HCT116 (cell line): ENCODE data around the gene UBAP2. TPM values are rescaled to one million over a fixed set of nuclear protein-coding genes. Genes with fewer than 3 reads are reported as not detected.
A peak's percentile ranks its signal among the peaks of the same experiment; 100 is the strongest.

Source experiments
- ATAC-seq: fragments of 200-7000 bp; cut with Tn5 transposase; 2 replicates; pipeline ENCODE4 v1.9.1; 2020; ENCODE audit warnings: mild to moderate bottlenecking, moderate library complexity
- BruUV-seq: library from RNA; stranded (reverse); fragments of 400-500 nt; replicated peaks from 2 replicates; lab custom pipeline; 2021; lab: Mats Ljungman, UMichigan
- CTCF ChIA-PET: fragments of 300-600 bp; sonication (Branson Sonifier 250); formaldehyde crosslinking; loops from one replicate; lab custom pipeline; 2021; ENCODE audit warnings: antibody characterized with exemption; lab: Charles Lee
- POLR2A ChIA-PET: fragments of 300-600, 350-600 bp; sonication (Branson Sonifier 250); formaldehyde crosslinking; loops from one replicate; lab custom pipeline; 2021; ENCODE audit warnings: antibody characterized with exemption; lab: Charles Lee
- RAD21 ChIA-PET, 2 experiments: fragments of 300-600 bp; sonication (Branson Sonifier 250); formaldehyde crosslinking; loops; one replicate each; lab custom pipeline; 2023; ENCODE audit warnings: low total read pairs in 2 of 2; ENCODE audit not compliant: uncharacterized antibody in 2 of 2, unreplicated experiment in 2 of 2, low non-redundant PET in 1 of 2; lab: Charles Lee
- DNase-seq: peaks from one replicate; pipeline ENCODE4 v3.0.0-alpha.2; 2010; ENCODE audit warnings: low read depth, low spot score
- H2AFZ ChIP-seq: fragments of 200-600 bp; shearing (Covaris generic), sonication (generic); 2 replicates; pipeline ENCODE4 v1.6.1; 2017; ENCODE audit warnings: low read depth, mixed run types, mixed read lengths, antibody characterized with exemption, low read length; ENCODE audit not compliant: poor library complexity, severe bottlenecking
- H3K27ac ChIP-seq: 2 replicates; pipeline ENCODE4 v1.5.1; 2012; ENCODE audit warnings: low read depth, low read length
- H3K27me3 ChIP-seq: fragments of 200-600 bp; sonication (generic); 2 replicates; pipeline ENCODE4 v1.6.1; 2016; ENCODE audit warnings: mixed run types, low read length, mixed read lengths; ENCODE audit not compliant: insufficient read depth
- H3K36me3 ChIP-seq, 2 experiments: fragments of 200-500 bp in 1 of 2; fragments of 200-600 bp in 1 of 2; sonication (Bioruptor generic) in 1 of 2; sonication (generic) in 1 of 2; 2 replicates each; pipeline versions ENCODE4 v1.5.1 to v1.6.1; 2014 to 2016; ENCODE audit warnings: low read length in 2 of 2, inconsistent platforms in 1 of 2, mixed read lengths in 1 of 2, mixed run types in 1 of 2; ENCODE audit not compliant: insufficient read depth in 2 of 2, control insufficient read depth in 1 of 2
- H3K4me1 ChIP-seq, 2 experiments: fragments of 200-600 bp in 1 of 2; sonication (generic) in 1 of 2; 2 replicates each; pipeline versions ENCODE4 v1.5.1 to v1.6.1; 2012 to 2017; ENCODE audit warnings: low read length in 2 of 2, inconsistent platforms in 1 of 2, mild to moderate bottlenecking in 1 of 2, mixed read lengths in 1 of 2, mixed run types in 1 of 2, moderate library complexity in 1 of 2; ENCODE audit not compliant: insufficient read depth in 2 of 2, control insufficient read depth in 1 of 2
- H3K4me2 ChIP-seq: fragments of 200-600 bp; sonication (generic); 2 replicates; pipeline ENCODE4 v1.6.1; 2017; ENCODE audit warnings: mixed run types, low read length, mixed read lengths
- H3K4me3 ChIP-seq, 2 experiments: fragments of 200-600 bp in 1 of 2; sonication (generic) in 1 of 2; replicated peaks in 1 of 2; 2 replicates each; pipeline ENCODE4 v1.5.1; 2011 to 2016; ENCODE audit warnings: low read length in 2 of 2, control low read depth in 1 of 2, low read depth in 1 of 2, mild to moderate bottlenecking in 1 of 2, mixed read lengths in 1 of 2, mixed run types in 1 of 2
- H3K79me2 ChIP-seq: fragments of 200-600 bp; sonication (generic); 2 replicates; pipeline ENCODE4 v1.6.1; 2017; ENCODE audit warnings: mild to moderate bottlenecking, mixed run types, low read length, moderate library complexity, mixed read lengths; ENCODE audit not compliant: insufficient read depth
- H3K9ac ChIP-seq: fragments of 200-600 bp; sonication (generic); 2 replicates; pipeline ENCODE4 v1.6.1; 2016; ENCODE audit warnings: low read length, mixed read lengths
- H3K9me2 ChIP-seq: fragments of 200-600 bp; sonication (generic), shearing (Covaris generic); 2 replicates; pipeline ENCODE4 v1.6.1; 2017; ENCODE audit warnings: mixed run types, mild to moderate bottlenecking, moderate library complexity; ENCODE audit not compliant: insufficient read depth
- H3K9me3 ChIP-seq, 2 experiments: fragments of 200-500 bp in 1 of 2; fragments of 200-600 bp in 1 of 2; sonication (Bioruptor generic) in 1 of 2; sonication (generic) in 1 of 2; 2 replicates each; pipeline ENCODE4 v1.6.1; 2014 to 2017; ENCODE audit warnings: low read length in 2 of 2, mixed read lengths in 2 of 2, inconsistent platforms in 1 of 2, low read depth in 1 of 2, mild to moderate bottlenecking in 1 of 2, mixed run types in 1 of 2, moderate library complexity in 1 of 2; ENCODE audit not compliant: control insufficient read depth in 1 of 2, insufficient read depth in 1 of 2
- H4K20me1 ChIP-seq: fragments of 200-600 bp; sonication (generic), shearing (Covaris generic); 2 replicates; pipeline ENCODE4 v1.6.1; 2017; ENCODE audit warnings: mixed run types, mild to moderate bottlenecking, moderate library complexity; ENCODE audit not compliant: insufficient read depth
- CBX3 ChIP-seq: IDR thresholded peaks from 2 replicates; pipeline ENCODE4 v1.6.1; 2012; ENCODE audit warnings: low read depth
- CEBPB ChIP-seq: IDR thresholded peaks from 2 replicates; pipeline ENCODE4 v1.6.1; 2012; ENCODE audit warnings: low read depth
- ELF1 ChIP-seq: IDR thresholded peaks from 2 replicates; pipeline ENCODE4 v1.6.1; 2012; ENCODE audit warnings: low read depth, borderline replicate concordance
- EZH2phosphoT487 ChIP-seq: fragments of 200-600 bp; IDR thresholded peaks from 2 replicates; pipeline ENCODE4 v1.6.1; 2018; ENCODE audit warnings: antibody characterized with exemption, borderline replicate concordance
- FOSL1 ChIP-seq: IDR thresholded peaks from 2 replicates; pipeline ENCODE4 v1.6.1; 2012; ENCODE audit warnings: low read depth
- POLR2A ChIP-seq: IDR thresholded peaks from 2 replicates; pipeline ENCODE4 v1.7.0; 2011; ENCODE audit warnings: borderline replicate concordance; ENCODE audit not compliant: insufficient read depth, insufficient read length; ENCODE audit errors: extremely low read depth
- POLR2AphosphoS5 ChIP-seq: IDR thresholded peaks from 2 replicates; pipeline ENCODE4 v1.6.1; 2011; ENCODE audit warnings: mild to moderate bottlenecking, low read depth, low read length, moderate library complexity
- RAD21 ChIP-seq: IDR thresholded peaks from 2 replicates; pipeline ENCODE4 v1.6.1; 2012; ENCODE audit warnings: low read depth, mild to moderate bottlenecking
- SIN3A ChIP-seq: IDR thresholded peaks from 2 replicates; pipeline ENCODE4 v1.6.1; 2012; ENCODE audit warnings: low read depth
- SP1 ChIP-seq: IDR thresholded peaks from 2 replicates; pipeline ENCODE4 v1.6.1; 2012; ENCODE audit warnings: low read depth
- TCF7L2 ChIP-seq: IDR thresholded peaks from 2 replicates; pipeline ENCODE4 v1.7.0; 2011; ENCODE audit warnings: borderline replicate concordance, inconsistent platforms; ENCODE audit not compliant: insufficient read depth, insufficient read length; ENCODE audit errors: extremely low read depth
- ZFX ChIP-seq: fragments of 450-650 bp; IDR thresholded peaks from 2 replicates; pipeline ENCODE4 v1.6.1; 2017
- ZNF274 ChIP-seq: fragments of 200-500 bp; sonication (Bioruptor generic); IDR thresholded peaks from 2 replicates; pipeline ENCODE4 v1.6.1; 2014; ENCODE audit warnings: mild to moderate bottlenecking, low read depth, low read length, inconsistent platforms
- intact Hi-C: fragments of 100-400 bp; cut with micrococcal nuclease; formaldehyde crosslinking; loops from 2 replicates; pipeline ENCODE4 v1.10.0; 2022
- total RNA-seq: library from RNA; stranded (reverse); gene quantifications from one replicate; pipeline ENCODE4 v1.2.1, GENCODE V29; 2021; ENCODE audit not compliant: unreplicated experiment
- TF ChIP-seq, protein P1 (sequence below): IDR thresholded peaks from 2 replicates; pipeline ENCODE4 v1.6.1; 2012; ENCODE audit warnings: low read depth
- TF ChIP-seq, protein P2 (sequence below): IDR thresholded peaks from 2 replicates; pipeline ENCODE4 v1.6.1; 2012
- TF ChIP-seq, protein P3 (sequence below): IDR thresholded peaks from 2 replicates; pipeline ENCODE4 v1.6.1; 2012

The UBAP2 gene
- total RNA-seq, 1 experiment from 2014 or later = 51.3 TPM

DNA sequence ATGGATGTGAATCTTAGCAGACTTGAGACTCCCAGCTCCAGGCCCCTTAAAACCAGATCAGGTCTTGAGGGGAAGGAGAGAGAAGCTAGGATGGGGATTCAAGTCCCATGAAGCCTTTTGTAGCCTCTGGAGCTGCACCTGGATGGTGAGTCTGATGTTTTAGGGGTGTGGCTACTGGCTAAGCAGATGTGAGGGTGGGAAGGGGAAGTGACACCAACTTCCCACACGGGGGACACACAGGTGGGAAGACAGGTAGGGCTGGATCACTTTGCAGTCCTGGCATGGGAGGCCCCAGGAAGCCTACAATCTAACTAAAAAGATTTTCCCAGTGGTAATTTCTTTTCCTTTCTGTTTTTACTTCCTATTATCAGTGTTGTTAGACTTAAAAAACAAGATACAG lies 38.7 kb upstream of the UBAP2 start:
- DNase-seq (no peak), ATAC-seq (peak; percentile 34; the same call in 1 of the 2 replicates)
- Histone ChIP-seq H4K20me1 (no peaks in the 10 kb centered on the region), H3K9ac (no peak overlapping the region), H3K79me2 (no peaks in the 10 kb centered on the region), H3K9me2 (no peaks in the 10 kb centered on the region), H3K9me3 (no peaks in the 10 kb centered on the region), H3K27ac (no peak overlapping the region), H3K4me3 (no peak overlapping the region), H3K36me3 (peaks cover 34 to 44% of the 10 kb centered on the region in 2 experiments), H3K4me1 (no peaks in the 10 kb centered on the region), H2AFZ (no peak overlapping the region), H3K27me3 (no peaks in the 10 kb centered on the region), H3K4me2 (no peak overlapping the region)
- CTCF ChIA-PET = no interaction called here
- no peak for TF ChIP-seq ZNF274
- TF ChIP-seq FOSL1 = no peak
- no peak for TF ChIP-seq TCF7L2
- TF ChIP-seq, protein P1, sequence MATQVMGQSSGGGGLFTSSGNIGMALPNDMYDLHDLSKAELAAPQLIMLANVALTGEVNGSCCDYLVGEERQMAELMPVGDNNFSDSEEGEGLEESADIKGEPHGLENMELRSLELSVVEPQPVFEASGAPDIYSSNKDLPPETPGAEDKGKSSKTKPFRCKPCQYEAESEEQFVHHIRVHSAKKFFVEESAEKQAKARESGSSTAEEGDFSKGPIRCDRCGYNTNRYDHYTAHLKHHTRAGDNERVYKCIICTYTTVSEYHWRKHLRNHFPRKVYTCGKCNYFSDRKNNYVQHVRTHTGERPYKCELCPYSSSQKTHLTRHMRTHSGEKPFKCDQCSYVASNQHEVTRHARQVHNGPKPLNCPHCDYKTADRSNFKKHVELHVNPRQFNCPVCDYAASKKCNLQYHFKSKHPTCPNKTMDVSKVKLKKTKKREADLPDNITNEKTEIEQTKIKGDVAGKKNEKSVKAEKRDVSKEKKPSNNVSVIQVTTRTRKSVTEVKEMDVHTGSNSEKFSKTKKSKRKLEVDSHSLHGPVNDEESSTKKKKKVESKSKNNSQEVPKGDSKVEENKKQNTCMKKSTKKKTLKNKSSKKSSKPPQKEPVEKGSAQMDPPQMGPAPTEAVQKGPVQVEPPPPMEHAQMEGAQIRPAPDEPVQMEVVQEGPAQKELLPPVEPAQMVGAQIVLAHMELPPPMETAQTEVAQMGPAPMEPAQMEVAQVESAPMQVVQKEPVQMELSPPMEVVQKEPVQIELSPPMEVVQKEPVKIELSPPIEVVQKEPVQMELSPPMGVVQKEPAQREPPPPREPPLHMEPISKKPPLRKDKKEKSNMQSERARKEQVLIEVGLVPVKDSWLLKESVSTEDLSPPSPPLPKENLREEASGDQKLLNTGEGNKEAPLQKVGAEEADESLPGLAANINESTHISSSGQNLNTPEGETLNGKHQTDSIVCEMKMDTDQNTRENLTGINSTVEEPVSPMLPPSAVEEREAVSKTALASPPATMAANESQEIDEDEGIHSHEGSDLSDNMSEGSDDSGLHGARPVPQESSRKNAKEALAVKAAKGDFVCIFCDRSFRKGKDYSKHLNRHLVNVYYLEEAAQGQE = no peak
- TF ChIP-seq ZFX = no peak
- no peak for TF ChIP-seq EZH2phosphoT487
- no peak for TF ChIP-seq ELF1
- TF ChIP-seq POLR2A = no peak
- TF ChIP-seq CBX3 = no peak
- no peak for TF ChIP-seq SP1
- no peak for TF ChIP-seq CEBPB
- TF ChIP-seq SIN3A = no peak
- no peak for TF ChIP-seq POLR2AphosphoS5
- TF ChIP-seq, protein P2, sequence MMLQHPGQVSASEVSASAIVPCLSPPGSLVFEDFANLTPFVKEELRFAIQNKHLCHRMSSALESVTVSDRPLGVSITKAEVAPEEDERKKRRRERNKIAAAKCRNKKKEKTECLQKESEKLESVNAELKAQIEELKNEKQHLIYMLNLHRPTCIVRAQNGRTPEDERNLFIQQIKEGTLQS = no peak
- TF ChIP-seq RAD21 = no peak
- TF ChIP-seq, protein P3, sequence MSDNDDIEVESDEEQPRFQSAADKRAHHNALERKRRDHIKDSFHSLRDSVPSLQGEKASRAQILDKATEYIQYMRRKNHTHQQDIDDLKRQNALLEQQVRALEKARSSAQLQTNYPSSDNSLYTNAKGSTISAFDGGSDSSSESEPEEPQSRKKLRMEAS = no peak
- TSS peak; percentile 43 for BruUV-seq
- intact Hi-C loops = no loop called here
- POLR2A ChIA-PET = no interaction called here
- RAD21 ChIA-PET = no interaction called here
